Ectodermal cell (in vitro differentiated cells): ENCODE results near the gene SPTLC1.

Experiments
- H3K27ac ChIP-seq: 2 replicates; pipeline ENCODE4 v1.7.0; 2013; ENCODE audit warnings: mild to moderate bottlenecking, low read depth, low read length; ENCODE audit not compliant: insufficient read depth, poor library complexity, severe bottlenecking
- H3K27me3 ChIP-seq: 2 replicates; pipeline ENCODE4 v1.7.0; 2013; ENCODE audit warnings: mild to moderate bottlenecking, low read length; ENCODE audit not compliant: insufficient read depth, control insufficient read depth, poor library complexity, severe bottlenecking
- H3K36me3 ChIP-seq: one replicate; pipeline ENCODE4 v1.7.0; 2013; ENCODE audit warnings: low read length; ENCODE audit not compliant: control insufficient read depth, insufficient read depth
- H3K4me1 ChIP-seq: one replicate; pipeline ENCODE4 v1.7.0; 2013; ENCODE audit warnings: low read length; ENCODE audit not compliant: control insufficient read depth, insufficient read depth
- H3K4me3 ChIP-seq: 2 replicates; pipeline ENCODE4 v1.7.0; 2013; ENCODE audit warnings: low read depth, low read length, control low read depth; ENCODE audit not compliant: insufficient read depth
- H3K9me3 ChIP-seq: 2 replicates; pipeline ENCODE4 v1.7.0; 2013; ENCODE audit warnings: mild to moderate bottlenecking, low read length, moderate library complexity; ENCODE audit not compliant: control insufficient read depth
- WGBS, 2 experiments: methylation state at CpG; one replicate each; pipeline ENCODE4 v1.1.7; 2013; ENCODE audit warnings: missing lambda C conversion rate in 2 of 2; 5-methylcytosine and 5-hydroxymethylcytosine counted together

The SPTLC1 gene

GRCh38 chr9:92058723-92059444, 56.3 kb downstream of the SPTLC1 start:
- Histone ChIP-seq H3K4me3 (no peak overlapping the region), H3K27ac (no peak overlapping the region), H3K36me3 (peaks cover 8% of the 10 kb centered on the region), H3K27me3 (no peaks in the 10 kb centered on the region), H3K4me1 (peaks cover 24% of the 10 kb centered on the region), H3K9me3 (no peaks in the 10 kb centered on the region)
- WGBS, 2 experiments: 29 to 50% methylated on average over 5 of the region's 5 CpGs

- H3K27ac ChIP-seq: no peak overlapping the region
- H3K27me3 ChIP-seq: no peaks in the 10 kb centered on the region
- H3K36me3 ChIP-seq: peaks cover 7% of the 10 kb centered on the region
- peaks cover 24% of the 10 kb centered on the region for H3K4me1 ChIP-seq
- no peak overlapping the region for H3K4me3 ChIP-seq
- H3K9me3 ChIP-seq: no peaks in the 10 kb centered on the region
Observed at GRCh38 chr9:92058026-92058425, 57.2 kb downstream of the SPTLC1 start.

GRCh38 chr9:92057226-92057625, 58.0 kb downstream of the SPTLC1 start:
- 70 to 85% methylated on average over 1 of the region's 1 CpG for WGBS, 2 experiments
- Histone ChIP-seq H3K4me1 (peaks cover 24% of the 10 kb centered on the region), H3K36me3 (peaks cover 7% of the 10 kb centered on the region)

GRCh38 chr9:92055624-92056023, 59.6 kb downstream of the SPTLC1 start:
- peaks cover 7% of the 10 kb centered on the region for H3K36me3 ChIP-seq
- H3K4me3 ChIP-seq: no peak overlapping the region
- no peaks in the 10 kb centered on the region for H3K9me3 ChIP-seq
- peaks cover 24% of the 10 kb centered on the region for H3K4me1 ChIP-seq
- H3K27me3 ChIP-seq: no peaks in the 10 kb centered on the region
- no peak overlapping the region for H3K27ac ChIP-seq
- WGBS, 2 experiments: 19% methylated on average over 2 of the region's 2 CpGs; no CpG with 5 or more reads in 1 of the 2 experiments

More at GRCh38 chr9:92057226-92057625, 58.0 kb downstream of the SPTLC1 start:
- Histone ChIP-seq H3K27ac (no peak overlapping the region), H3K27me3 (no peaks in the 10 kb centered on the region), H3K4me3 (no peak overlapping the region), H3K9me3 (no peaks in the 10 kb centered on the region)

- no peaks in the 10 kb centered on the region for H3K9me3 ChIP-seq
- peaks cover 24% of the 10 kb centered on the region for H3K36me3 ChIP-seq
- H3K4me3 ChIP-seq: no peak overlapping the region
- H3K27me3 ChIP-seq: no peaks in the 10 kb centered on the region
- peaks cover 16% of the 10 kb centered on the region for H3K4me1 ChIP-seq
- 50 to 51% methylated on average over 12 of the region's 12 CpGs for WGBS, 2 experiments
- no peak overlapping the region for H3K27ac ChIP-seq
Observed at GRCh38 chr9:92048924-92049625, 66.1 kb downstream of the SPTLC1 start.

- 91 to 93% methylated on average over 2 to 3 of the region's 3 CpGs for WGBS, 2 experiments
- Histone ChIP-seq H3K4me3 (no peak overlapping the region), H3K9me3 (no peaks in the 10 kb centered on the region), H3K27ac (no peak overlapping the region), H3K36me3 (peaks cover 39% of the 10 kb centered on the region), H3K27me3 (no peaks in the 10 kb centered on the region), H3K4me1 (peaks cover 16% of the 10 kb centered on the region)
Observed at GRCh38 chr9:92047500-92047899, 67.7 kb downstream of the SPTLC1 start.

- WGBS, 2 experiments: 90% methylated on average over 3 of the region's 3 CpGs
- Histone ChIP-seq H3K36me3 (peaks cover 41% of the 10 kb centered on the region), H3K4me3 (no peak overlapping the region), H3K27ac (no peak overlapping the region), H3K4me1 (peaks cover 16% of the 10 kb centered on the region), H3K27me3 (no peaks in the 10 kb centered on the region), H3K9me3 (no peaks in the 10 kb centered on the region)
Observed at GRCh38 chr9:92046676-92047075, 68.5 kb downstream of the SPTLC1 start.

- Histone ChIP-seq H3K4me1 (peaks cover 11% of the 10 kb centered on the region), H3K27me3 (no peaks in the 10 kb centered on the region), H3K36me3 (peaks cover 41% of the 10 kb centered on the region), H3K27ac (no peak overlapping the region), H3K9me3 (no peaks in the 10 kb centered on the region), H3K4me3 (no peak overlapping the region)
- WGBS, 2 experiments: 78% methylated on average over 2 of the region's 2 CpGs
Observed at GRCh38 chr9:92044936-92045335, 70.3 kb downstream of the SPTLC1 start.

GRCh38 chr9:92043002-92043401, 72.2 kb downstream of the SPTLC1 start:
- H3K36me3 ChIP-seq: peaks cover 41% of the 10 kb centered on the region
- H3K4me3 ChIP-seq: no peak overlapping the region
- H3K4me1 ChIP-seq: no peaks in the 10 kb centered on the region
- no peak overlapping the region for H3K27ac ChIP-seq
- H3K27me3 ChIP-seq: no peaks in the 10 kb centered on the region
- 95 to 97% methylated on average over 3 of the region's 3 CpGs for WGBS, 2 experiments
- no peaks in the 10 kb centered on the region for H3K9me3 ChIP-seq

GRCh38 chr9:92042260-92042659, 73.0 kb downstream of the SPTLC1 start:
- Histone ChIP-seq H3K9me3 (no peaks in the 10 kb centered on the region), H3K36me3 (peaks cover 41% of the 10 kb centered on the region)
- 100% methylated on average over 1 of the region's 1 CpG for WGBS, 2 experiments

More at GRCh38 chr9:92042260-92042659, 73.0 kb downstream of the SPTLC1 start:
- no peak overlapping the region for H3K27ac ChIP-seq
- no peaks in the 10 kb centered on the region for H3K4me1 ChIP-seq
- H3K4me3 ChIP-seq: no peak overlapping the region
- no peaks in the 10 kb centered on the region for H3K27me3 ChIP-seq
